Activated CD4-positive, alpha-beta T cell treated with anti-CD3 and anti-CD28 coated beads, Interleukin-2, Interleukin-6, amounts not matched to agents 100 ng/mL and 50 ng/mL, durations not matched to agents 16 hours and 8 hours (primary cell): ENCODE measurements around the gene CBX4.

Experiments
- DNase-seq: peaks from one replicate; pipeline ENCODE4 v3.0.0-alpha.2; 2020

CBX4 gene

DNA sequence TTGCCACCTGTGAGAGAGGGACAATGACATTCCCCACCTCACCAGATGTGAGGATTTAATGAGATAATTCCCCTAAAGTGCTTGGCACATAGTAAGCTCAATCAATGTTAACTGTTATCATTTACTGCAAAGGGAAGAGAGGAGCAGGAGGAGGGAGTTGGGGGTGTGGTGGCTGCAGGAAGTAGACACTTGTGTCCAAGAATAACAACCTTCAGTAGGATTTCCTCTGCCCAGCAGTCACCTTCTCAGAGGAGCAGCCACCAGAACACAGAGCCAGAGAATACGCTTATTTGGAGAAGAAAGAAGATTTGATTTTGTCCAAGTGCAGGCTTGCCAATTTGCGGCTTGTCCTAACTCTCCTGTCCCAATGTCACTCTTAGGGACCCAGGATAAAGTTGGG, 10.2 kb downstream of the CBX4 start:
- DNase-seq: no peak

DNA sequence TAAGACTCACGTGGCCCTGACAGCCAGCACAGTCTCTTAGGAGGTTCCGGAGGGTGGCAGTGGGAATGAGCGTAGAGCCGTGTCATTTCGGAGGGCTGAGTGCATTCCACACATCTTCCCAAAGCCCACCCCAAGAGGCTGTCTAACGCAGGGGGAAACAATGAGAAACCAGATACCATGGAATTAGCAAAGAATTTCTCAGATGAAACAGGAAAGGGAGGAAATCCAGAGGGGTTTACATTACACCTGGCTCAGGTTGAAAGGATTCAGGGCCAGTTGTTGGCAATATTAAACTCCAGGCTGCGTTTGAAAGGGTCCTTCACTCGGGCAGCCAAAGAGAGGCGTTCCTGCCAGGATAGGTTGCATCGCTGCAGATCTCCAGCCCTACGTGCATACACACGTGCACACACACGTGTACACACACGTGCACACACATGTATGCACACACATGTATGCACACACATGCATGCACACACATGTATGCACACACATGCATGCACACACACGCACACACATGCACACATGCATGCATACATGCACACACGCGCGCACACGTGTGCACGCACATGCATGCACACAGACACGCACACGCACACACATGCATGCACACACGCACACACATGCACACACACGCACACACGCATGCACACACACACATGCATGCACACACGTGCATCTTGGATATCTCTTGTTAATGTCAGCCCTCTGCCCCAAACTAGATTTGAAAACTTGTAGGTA, 12.2 kb downstream of the CBX4 start:
- no peak for DNase-seq

DNA sequence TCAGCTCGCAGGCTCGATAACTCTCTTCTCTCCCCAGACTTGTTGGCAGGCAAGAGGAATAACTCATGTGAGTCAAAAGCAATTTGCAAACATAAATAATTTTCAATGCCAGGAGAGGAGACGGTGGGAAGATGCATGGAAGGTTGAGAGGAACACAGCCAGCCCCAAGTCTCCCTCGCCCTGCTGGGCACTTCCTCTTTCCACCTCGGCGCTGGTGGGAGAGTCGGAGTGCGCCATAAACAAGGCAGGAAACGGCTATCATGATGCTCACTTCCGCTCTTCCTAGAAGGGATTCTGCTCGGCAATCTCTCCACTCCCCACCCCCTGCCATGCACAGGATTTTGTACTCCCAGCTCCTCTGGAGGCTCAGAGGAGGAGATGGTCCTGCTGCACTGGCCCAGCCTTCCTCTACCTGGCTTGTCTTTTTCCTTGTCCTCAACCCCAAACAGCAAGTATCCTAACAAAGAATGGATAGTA, 13.0 kb downstream of the CBX4 start:
- DNase-seq: no peak

DNA sequence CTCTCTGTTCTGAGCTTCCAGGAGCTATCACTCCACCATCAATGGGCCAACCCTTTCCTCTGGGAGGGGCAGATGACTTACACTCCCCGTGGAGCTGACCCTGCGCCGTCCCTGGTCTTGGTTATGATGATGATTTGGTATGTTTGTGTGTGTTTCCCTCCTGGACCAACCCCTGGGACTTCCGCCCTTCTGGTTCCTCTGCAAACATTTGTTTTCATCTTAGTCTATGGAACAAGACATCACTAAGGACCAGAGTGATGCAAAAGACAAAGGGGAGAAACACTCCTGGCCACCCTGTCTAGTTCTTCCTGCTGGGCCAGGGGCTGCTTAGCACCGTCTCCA, 13.7 kb downstream of the CBX4 start:
- DNase-seq: no peak

DNA sequence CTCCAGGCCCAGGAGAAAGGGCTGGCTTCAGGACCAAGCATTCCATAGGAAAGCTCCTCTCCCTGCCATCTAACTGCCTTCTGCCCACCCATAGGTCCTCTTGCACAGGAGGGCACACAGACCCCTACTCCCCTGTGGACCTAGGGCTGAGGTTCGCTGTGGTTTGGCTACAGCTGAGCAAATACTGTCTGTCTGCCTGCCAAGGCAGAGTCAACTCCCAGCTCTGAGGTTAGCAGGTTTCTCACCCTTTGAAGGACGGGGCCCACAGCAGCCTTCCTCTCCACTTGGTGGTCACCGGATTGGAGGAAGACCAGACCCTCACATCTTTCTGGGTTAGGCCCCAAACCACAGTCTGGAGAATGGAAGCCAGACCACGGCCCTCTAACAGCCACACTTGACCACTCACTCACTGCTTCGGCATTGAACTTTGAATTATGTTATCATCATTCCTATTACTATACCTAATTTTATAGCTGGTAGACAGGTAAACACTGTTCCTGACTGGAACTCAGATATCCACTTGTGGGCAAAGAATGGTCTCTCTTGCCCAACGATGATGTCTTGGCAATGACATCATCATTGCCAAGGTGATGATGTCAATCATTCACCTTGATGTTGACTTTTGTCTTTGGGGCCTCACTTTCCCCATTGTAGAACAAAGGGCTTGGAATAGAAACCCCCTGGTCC, 14.2 kb downstream of the CBX4 start:
- no peak for DNase-seq

DNA sequence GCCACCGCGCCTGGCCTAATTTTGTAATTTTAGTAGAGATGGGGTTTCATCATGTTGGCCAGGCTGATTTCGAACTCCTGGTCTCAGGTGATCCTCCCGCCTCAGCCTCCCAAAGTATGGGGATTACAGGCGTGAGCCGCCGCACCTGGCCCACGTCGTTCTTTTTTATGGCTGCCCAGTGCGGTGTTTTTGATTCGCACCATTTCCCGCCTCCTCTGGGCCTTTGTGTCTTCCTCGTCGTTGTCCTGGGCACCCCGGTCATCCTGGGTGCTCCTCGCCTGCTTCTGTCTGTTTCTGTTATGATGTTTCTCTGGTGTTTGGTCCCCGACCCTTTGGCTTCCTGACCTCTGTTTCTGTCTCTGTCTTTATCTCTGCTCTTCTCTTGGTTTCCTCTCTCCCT, 15.0 kb downstream of the CBX4 start:
- DNase-seq: no peak

DNA sequence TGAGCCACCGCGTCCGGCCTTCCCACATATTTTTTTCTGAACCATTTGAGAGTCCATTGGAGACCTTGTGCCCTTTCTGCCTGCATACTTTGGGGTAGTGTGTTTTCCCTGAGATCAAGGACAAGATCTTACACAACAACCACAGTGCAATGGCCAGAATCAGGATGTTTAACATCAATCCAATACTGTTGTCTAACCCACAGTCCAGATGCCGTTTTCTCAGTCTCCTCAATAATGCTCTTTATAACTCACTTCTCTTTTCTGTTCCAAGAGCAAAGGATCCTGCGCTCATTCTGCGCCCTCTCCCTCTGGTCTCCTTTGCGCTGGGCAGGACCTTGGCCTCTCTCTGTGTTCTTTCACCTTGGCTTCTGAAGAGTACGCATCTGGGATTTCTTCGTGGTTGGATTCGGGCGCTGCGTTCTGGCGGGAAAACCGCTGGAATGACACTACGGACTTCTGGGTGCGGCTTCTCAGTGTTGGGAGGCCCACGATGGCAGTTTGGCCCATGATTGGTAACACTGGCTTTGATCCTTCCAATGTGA, 16.6 kb downstream of the CBX4 start:
- no peak for DNase-seq

DNA sequence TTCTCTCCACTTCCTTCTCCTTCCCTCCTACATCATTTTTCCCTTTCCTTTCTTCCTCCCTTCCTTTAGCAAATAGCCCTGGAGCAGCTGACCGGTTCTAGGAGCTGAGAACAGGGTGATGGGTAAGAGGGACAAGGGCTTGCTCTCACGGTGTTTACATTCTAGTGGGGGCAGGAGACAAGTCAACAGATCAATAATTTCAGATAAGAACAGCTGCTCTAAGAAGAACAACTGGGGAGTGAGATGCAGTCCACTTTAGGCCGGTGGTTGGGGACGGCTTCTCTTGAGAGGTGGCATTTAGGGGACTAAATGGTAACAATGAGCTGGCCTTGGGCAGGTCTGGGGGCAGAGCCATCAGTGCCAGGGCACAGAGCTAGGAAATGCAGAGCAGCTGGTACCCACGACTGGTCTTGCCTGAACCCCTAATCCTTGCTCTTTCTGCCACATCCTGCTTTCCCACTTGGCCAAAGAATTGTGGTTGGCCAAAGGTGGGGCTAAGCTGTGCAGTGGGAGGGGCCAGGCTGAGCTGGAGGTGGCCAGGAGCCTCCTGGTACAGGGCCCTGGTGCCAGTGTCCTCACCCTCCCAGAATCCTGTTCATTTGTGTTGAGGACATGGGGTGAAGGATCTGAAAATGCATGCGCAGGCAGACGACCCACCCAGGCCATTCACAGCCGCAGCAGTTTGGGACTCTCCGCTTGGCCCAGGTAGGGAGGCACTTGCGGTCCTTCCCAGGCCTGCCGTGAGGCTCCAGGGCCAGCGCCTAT, 17.7 kb downstream of the CBX4 start:
- no peak for DNase-seq

DNA sequence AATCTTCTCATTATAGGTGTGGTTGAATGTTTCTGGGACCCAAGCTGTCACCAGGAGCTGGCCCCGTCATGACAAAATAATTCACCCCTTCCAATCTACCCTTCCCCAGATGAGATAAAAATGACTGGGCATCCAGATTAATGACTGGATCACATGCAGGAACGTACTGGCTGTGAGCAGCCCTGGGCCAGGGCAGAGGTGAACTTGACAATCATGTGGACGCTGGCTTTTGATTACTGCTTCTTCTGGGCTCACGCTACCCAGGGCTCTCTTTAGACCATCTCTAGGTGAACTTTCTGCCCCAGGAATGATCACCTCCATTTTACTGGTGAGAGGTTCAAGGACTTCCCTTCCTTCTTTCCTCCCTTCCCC, 18.3 kb downstream of the CBX4 start:
- no peak for DNase-seq

DNA sequence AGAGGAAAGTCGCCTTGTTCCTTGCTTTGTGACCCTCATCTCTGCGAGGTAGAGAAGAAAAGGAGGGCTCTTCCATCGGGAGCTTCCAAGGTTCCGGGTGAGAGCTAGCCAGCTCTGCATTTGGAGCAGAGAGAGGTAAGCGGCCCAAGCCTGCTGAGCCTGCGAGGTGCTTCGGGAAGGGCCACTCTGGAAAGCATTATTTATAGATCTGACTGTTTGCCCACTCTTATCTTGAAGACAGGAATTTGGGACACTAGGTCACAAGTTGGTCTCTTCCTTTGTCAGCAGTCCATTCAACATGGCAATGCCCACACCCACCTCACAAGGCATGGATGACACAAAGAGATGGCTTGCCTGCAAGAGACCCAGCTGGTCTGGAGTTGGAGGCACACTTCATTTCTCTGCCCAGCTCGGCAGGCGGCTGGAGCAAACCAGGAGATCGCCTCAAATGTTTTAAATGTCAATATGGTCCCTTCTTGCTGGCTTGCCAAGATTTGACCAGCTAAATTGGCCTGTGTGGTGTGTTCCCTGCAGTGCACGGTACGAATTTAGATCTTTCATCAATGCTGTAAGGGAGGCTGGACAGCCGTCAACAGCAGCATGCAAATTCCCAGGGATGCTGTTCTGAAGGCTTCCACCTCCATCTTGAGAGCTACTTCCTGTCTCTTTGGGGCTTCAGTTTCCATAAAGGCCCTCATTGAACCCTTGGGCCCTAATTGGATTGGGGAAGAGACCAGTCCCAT, 19.5 kb downstream of the CBX4 start:
- DNase-seq: no peak

DNA sequence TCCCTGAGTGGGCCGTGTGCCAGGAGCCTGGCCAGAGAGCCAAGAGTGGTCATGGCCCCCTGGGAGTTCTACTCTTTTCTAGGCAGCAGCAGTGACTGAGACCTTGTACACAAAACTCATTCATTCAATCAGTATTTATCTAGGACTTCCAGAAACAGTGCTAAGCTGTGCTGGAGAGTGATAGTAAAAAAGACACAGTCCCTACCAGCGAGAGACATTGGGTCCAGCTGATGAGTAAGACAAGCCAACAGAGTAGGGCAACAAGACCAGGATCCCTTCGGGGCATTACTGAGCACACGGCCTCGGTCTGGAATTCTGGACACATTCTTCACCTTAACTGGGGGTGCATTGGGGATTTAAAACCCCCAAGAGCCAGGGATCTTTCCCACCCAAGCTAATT, 20.2 kb downstream of the CBX4 start:
- no peak for DNase-seq

DNA sequence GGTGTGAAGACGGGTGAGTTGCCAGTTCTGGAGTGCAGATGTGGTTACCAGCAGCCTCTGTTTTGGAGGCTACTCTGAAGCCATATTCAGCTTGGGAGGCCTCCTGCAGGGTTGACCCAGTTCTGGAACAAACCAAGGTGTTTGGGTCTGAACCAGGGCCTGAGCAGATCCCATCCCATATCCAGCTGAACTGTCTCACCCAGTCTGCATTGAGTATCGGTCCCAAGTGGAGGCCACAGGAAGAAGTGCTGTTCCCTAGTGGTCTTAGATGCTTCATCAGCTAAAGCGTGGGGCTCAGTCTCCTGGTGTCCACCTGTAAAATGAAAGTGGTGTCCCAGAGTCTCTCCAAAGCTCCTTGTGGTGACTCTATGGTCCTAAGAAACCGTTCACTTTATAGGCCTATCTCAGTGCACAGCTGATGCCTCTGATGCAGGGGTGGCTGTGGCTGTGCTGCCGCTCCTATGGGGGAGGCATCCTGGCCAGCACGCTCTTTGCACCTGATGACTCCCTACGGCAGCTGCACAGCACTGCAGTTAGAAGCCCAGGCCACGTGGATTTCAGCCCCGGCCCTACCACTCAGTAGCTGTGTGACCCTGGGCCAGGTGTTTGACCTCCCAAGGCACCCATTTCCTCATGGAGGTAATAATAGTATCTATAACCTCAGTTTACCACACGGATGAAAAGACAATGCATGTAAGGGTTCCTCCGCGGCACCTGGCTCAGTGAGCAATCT, 21.0 kb downstream of the CBX4 start:
- no peak for DNase-seq

DNA sequence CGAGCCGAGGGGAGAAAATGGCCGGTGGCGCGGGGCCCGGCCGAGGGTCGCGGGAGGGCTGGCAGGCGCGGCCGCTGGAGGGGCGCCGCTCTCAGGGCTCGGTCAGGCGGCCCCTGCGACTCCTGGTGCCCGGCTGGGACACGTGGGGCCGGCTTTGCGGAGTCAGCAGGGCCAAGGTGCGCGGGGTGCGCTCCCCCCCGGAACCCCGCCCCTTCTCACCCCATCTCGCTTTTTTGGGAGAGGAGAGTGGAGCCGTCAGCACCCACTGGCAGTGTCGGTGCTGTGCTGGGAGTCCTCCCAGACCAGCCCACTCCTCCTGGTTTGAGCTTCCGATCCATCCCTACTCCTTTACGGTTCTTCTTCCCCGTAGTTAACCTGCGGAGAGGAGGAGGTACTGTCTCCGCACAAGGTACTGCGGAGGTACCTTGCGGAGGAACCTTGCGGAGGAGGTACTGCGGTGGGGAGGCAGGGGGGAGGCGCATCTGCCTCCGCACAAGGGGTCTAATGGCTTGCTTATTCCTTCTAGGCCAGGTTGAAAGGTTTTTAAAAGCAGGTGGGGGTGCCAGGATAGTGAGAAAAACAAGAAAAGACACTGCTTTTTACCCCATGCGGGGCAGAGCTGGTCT, 23.3 kb downstream of the CBX4 start:
- no peak for DNase-seq

DNA sequence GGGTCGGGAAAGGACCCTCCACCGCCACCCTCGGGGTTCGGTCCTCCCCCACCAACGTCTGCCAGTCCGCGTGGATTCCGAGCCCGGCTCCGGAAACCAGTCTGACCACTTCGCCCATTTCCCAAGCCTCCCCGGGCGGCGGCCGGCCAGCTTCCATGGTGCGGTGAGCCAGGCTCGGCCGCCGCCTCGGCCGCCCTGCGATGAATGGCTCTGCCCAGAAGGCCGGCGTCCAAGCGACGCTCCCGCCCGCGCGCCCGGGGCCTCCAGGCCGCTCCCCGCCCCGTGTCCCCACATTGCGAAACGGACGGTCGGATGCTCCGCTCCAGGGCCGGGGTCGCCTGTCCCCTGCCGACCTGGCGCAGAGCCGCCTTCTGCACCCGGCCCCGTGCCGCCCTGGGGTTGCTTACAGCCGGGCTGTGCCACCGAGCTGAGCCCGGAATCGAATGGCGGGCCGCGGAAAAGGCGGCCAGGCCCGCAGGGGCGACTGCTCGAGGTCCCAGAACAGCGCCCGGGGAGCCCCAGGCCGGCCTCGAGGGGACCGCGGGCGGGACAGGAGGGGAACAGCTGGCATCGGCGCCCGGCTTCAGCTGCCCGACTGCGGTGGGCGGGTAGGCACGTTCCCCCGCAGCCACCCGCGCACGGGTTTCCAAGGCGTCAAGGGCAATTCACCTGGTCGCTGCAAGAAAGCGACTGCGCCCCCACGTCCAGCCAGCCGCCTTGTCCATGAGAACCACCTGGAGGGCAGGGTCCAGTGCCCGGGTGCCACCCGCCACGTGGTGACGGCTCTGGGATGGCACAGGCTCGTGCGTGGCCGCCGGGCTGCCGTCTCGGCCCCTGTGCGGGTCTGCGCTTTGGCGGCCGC, 24.0 kb downstream of the CBX4 start:
- DNase-seq: no peak

DNA sequence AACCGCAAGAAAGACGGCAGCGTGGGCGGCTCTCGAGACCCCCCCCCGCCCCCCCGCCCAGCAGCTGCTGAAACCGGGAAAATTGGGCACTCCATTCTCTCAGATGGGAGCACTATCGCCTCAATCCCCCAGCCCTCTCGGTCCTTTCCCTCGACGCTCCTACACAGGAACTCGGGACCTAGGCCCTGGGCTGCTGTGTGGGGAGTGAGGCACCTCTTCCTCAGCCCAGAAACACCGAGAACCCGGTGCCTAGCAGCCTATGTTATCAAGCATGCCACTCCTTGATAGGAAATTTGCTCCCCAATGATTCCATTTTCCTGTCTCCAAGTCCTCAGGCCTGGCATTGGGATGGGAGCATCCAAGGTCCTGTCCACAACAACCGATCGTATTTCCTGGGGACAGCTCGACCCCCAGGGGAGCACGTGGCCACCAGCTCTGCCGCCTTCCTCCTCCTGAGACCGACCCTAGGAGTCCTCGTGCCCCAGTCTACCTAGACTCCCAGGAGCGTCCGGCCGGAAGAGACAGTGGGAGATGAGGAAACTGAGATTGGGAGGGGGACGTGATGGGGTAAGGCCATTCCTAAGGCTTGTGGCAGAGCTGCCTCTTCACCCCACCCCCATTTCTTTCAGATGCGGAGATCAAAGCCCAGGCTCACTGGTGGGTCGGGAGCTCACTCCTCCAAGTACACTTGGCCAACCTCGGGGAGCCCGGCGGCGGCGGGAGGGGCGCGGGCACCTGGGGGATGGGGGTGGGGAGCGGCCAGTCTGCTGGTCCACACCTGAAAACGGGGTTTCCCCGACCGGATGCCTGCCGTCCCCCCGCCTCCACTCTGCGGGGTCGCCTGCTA, 24.9 kb downstream of the CBX4 start:
- DNase-seq: no peak

DNA sequence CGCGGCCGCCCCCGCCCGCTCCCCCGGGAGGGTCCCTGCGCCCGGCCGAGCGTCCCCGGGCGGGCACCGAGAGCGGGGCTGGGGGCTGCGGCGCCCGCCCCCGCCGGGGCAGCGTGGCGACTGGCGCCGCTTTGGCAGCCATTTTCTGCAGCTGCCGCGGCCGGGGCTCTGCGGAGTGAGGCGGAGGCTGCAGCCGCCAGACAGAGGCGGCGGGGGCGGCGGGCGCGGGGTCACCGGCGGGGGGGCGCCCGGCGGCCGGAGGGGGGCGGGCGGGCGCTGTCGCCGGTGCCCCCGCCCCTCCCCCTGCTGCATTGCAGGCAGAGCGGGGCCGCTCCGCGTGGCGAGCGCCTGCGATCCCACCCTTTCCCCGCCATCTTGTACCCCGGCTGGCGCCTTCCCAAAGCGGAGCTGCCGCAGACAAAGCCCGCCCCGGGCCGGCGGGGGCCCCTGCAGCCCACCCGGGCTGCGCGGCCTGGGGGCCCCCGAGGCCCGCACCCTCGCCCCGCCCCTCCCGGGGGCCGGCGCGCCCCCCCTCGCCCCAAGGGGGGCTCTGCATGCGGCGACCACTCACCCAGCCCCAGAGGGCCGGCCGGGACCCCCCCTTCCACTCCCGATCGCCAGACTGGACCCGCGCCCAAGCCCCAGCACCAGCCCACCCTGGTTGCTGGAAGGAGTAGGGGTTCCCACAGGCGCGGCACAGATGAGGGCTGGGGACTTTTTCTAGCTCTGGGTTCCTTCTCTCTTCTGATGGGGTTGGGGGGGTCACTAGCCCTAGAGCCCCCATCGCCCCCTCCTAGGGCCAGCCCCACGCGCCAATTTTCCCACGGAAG, 25.7 kb downstream of the CBX4 start:
- DNase-seq: no peak

DNA sequence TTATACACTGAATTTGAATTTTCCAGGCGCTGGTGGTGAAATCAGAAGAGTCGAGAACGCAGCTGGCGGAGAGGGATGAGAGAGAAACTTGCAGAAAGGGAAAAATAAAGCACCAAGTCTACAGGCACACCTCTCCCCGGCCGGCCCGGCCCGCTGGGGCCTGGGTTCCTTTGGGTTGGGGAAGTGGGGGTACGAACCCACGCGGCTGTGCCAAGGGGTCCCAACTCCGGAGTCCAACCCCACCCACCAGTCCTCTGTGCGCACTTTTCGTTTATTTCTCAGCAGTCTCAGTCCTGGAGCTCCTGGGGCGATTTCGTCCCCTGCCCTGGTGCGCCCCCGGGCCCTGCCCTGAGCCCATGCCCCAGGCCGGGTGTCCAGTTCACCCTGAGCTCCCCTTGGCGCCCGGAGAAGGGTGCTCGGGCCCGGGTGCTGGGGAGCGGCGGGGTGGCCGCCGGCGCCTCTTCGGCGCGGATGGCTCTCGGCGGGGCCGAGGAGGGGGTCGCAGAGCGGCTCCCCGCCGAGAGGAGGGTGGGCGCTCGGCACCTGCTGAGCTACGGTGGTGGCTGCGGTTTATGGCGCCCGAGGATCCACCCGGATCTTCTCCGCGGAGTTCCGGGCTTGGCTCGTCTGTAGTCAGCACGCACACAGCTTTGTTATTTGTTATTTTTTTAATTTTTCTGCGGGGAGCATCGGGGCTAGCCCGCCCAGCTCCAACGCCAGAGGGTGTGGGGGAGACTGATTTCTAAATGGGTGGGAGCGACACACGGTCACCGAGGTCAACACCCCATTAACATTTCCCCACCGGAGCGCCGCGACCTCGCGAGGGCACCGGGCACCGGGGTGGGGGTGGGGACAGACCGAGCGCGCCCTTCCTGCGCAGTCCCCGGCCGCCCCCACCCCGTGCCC, 26.6 kb downstream of the CBX4 start:
- no peak for DNase-seq

DNA sequence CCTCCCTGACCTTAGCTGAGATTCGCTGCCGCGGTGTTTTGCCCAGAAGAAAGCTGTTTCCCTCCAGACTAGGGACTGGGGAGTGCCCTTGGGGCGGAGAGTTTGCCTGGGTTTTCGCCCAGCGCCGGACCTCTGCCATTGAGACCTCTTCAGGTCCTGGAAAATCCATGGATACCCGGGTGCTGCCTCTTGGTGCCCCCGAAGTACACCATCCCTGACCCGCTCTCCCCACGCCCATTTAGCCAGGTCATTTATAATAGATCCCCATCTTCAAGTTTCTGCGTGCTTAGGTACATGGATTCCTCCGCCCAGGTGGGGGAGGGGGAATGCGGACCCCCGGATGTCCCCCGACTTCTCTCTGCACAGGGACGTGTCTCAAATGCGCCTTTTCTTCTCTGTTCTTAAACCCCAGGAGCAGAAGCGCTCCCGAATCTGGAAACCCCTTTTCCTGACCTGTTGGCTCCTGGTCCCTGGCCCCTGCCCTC, 27.3 kb downstream of the CBX4 start:
- no peak for DNase-seq
